DMS 273 treated with DMSO at 0.1 percent for 48 hours (cell line): Measurements from ENCODE around the gene SND1.

Experiments
- DNase-seq: peaks from one replicate; lab custom pipeline; 2025; lab: John Stamatoyannopoulos, UW

The SND1 gene

DNA sequence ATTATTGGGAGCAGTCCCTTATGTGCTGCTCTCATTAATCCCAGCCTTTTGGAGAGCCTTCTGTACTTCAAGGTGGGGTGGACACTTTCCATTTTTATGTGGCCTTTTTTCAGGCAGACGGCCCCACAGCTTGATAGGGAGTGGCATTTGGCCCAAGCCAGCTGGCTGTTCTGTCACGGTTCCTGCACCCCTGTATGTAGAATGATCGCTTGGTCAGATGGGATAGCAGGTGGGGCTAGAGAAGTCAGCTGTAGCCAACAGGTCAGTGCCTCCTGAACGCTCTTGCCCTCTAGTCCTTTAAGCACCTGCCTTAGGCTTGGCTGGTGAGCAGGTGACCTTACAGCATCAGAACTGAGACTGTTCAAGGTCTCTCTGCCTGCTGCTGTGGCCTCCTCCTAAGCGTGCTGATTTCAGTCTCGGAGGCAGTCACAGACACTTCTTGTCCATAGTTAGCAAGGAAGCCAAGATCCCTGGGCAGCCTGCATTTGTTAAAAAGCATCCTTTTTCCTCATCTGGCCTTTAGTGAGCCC lies 283.9 kb downstream of the SND1 start:
- DNase-seq, result peak; percentile 9

DNA sequence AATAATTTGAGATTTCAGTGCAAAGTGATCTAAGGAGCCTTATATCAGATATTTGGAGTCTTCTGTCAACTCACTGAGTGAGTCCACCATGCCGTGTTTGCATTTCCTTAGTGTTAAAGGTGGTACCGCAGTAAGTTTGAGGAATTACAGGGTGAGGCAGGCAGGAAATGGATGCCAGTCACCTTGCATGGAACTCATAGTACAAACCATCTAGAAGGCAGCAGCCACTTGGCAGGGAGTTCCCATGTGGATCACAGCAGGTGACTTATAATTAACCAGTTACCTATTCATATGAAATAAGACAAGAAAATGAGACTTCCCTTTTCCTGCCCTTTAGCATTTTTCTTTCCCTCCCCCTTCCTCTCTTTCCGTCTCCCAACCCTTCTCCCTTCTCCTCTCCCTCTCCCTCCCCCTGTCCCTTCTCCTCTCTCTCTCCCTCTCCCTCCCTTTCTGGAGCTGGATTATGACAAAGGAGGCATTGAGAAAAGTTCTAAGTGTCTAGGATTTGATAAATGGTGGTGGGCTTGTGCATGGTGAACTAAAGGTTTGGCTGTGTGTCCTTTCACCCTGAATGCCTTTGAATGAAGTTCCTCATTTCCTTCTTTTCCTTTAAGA lies 285.2 kb downstream of the SND1 start:
- no peak for DNase-seq

GRCh38 chr7:127938588-127938987 lies 286.6 kb downstream of the SND1 start:
- no peak for DNase-seq

GRCh38 chr7:127940381-127941160 lies 288.6 kb downstream of the SND1 start:
- no peak for DNase-seq

DNA sequence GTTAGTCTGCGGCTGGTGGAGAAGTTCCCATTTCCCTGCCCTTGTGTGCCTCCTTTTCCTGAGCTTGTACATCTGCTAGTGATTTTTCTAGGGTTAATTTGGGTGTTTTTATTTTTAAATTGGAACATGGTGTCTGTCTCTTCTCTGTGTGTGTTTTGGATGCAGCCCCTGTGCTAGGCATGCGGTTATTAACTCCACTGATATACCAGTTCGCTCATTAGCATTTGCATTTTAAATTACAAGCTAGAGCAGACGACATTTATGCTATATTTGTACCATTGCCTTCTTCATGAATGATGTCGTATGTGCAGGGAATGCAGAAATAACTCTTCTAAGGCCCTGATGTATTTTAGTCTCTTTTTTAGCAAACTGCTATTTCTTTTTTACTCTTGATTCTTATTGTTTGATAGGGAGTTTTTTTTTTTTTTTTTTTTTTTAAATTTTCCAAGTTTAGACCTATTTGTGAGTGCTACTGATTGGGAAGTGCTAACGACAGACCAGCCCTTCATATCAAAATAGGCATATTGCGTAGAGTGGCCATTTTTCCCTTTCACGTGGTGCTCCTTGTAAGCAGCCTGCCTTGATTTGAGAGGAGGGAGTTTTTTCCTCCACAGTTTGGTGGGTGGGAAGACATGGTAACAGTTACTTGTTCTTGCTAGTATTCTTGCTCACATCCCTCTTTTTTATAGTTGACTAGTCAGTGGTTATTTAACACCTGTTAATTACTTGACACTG lies 289.6 kb downstream of the SND1 start:
- no peak for DNase-seq

DNA sequence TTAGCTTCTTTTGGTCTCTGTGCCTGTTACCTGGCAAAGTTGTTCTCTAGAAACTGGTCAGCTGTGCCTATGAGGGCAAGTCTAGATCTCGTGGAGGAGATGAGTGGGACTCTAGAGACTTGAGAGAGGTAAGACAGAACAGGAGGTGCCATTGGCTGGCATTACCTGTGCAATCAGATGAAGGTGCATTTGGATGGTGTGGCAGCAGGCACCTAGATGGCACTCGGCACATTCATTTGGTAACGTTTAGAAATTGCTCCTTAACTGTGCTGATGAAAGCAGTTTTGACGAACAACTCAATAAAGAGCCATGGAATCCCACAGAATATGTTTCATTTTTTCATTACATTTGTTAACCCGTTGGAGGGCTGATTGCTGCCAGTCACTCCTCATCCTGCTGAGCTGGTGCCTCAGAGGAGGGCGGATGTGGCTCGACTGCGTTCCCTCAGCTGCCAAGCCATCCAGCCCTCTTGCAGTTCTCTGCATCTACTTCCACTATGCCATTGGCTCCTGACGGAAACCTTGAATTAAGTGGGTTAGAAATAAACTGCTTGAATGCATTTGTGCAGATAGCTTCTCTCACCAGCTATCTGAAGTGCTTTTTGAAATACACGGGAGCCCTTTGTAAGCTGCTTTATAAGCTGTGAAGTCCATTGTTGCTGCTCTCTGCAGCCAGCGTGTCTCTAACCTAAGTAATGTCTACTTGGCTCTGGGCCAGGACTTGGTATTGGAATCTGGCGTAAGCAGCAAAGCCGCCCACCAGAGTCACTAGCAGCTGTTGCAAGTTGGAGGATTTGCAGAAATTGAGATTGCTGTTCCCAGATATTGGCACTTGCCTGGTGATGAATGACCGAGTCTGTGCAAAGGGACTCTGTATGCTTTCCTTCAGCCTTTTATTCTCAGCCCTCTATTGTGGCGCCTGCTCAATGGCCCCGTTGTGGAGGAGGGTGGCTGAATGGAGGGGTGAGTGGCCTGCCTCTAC lies 291.8 kb downstream of the SND1 start:
- peak; percentile 25 for DNase-seq

GRCh38 chr7:127946111-127946510 lies 294.1 kb downstream of the SND1 start:
- DNase-seq, result no peak

- no peak for DNase-seq
These were observed 294.9 kb downstream of the SND1 start for GRCh38 chr7:127946847-127947246.

DNA sequence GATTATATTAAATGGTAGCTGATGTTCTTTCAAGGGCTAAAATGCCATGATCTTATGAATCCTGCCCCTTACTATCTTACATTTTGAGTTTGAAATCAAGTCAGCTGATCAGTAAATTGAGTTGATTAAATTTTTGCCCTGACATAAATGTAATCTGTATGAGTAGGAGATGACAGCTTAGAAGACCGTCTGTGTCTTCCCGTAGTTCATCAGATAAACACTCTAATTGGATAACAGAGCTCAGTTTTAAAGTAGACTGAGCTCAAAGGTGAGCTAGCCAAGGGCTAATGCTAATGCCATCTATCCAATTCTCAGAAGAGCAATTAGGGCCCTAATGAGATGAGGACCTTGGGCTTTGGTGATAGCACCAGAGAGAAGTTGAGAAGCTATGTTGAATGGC lies 296.3 kb downstream of the SND1 start:
- DNase-seq, result no peak

DNA sequence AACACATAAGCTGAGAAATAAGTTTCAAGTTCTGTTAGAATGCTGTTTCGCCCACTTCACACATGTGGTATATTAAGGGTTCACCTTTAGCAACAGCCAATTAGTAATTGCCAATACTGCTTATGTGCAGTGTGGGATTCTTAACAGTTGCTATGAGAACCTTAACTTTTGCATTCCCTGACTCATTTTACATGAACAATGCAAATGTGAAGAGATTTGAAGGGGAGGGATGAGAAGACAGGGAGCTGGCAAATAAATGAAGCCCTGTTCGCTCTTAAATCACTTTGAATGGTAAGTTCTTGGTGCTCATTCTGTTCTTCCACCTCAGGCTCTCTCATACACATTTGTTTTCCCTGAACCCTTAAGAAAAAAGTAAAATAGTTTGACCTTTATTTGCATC lies 296.9 kb downstream of the SND1 start:
- DNase-seq, result no peak

- DNase-seq, result no peak
These were observed 297.8 kb downstream of the SND1 start for GRCh38 chr7:127949769-127950222.

DNA sequence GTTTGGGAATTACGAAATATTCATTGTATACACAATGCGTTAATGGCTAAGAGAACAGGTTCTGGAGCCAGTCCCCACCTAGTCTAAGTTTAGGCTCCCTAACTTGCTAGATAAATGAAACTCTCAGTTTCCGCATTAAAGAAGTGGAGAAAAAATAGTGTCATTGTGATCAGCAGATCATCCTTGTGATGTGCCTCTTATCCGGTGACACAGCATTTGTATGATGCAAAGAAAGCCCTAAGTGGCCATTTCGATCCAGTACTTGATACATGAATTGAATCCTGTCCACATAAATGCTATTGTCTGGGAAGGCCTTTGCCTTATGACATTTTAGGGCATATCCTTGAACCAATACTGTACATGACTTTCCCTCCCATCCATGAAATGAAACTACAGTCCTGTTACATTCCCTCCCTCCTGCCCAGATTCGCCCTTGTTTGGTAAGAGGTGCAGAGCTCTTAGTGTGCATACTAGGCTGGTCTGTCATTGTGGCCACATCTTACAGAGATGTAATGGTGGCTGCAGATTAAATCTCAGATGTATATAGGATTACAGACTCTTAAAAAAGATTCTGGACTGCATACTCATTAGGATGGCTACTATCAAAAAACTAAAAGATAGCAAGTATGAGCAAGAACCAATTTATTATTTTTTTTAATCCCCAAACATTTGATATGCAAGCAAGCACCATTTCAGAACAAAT lies 298.4 kb downstream of the SND1 start:
- no peak for DNase-seq

DNA sequence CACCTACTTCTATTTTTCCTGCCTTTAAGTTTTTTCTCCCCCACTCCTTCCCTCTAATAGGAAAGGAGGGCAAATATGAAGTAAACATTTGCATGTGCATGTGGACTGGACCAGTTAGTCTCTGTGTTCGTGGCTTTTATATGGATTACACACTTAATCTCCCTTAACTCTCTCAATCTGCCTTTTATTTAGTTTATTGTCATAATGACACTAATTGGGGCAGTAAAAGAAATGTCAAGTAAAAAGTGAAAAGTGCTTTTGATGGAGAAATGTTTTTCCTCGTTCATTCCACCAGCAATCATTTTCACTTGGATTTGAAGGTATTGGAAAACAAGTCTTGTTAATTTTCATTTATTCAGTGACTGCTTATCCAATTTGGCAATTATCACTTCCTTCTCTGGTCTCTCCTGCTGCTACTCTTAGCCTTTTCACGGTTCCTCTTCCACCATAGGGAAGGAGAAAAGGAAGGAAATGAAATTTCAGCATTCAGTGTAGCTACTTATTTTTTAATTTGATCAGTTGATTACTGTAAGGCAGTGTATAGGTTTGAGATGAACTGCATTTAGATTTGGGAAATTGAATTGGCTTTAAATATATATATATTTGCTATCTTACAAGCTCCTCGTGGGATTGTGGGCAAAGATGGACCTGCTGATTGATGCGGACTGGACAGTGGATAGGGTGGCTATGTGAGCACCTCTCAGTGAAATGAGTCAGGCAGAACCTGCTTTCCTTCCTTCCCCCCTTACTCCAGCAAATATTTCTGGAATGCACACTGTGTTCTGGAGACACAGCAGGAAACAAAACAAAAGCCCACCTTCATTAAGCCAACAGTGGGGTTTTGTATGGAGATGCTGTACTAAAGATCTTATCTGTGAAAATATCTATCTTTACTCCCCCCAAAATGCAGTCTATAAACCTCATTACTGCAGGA lies 301.7 kb downstream of the SND1 start:
- no peak for DNase-seq

- DNase-seq, result no peak
These were observed 302.4 kb downstream of the SND1 start for GRCh38 chr7:127954357-127954748.

- no peak for DNase-seq
These were observed 303.1 kb downstream of the SND1 start for GRCh38 chr7:127955051-127955531.

DNA sequence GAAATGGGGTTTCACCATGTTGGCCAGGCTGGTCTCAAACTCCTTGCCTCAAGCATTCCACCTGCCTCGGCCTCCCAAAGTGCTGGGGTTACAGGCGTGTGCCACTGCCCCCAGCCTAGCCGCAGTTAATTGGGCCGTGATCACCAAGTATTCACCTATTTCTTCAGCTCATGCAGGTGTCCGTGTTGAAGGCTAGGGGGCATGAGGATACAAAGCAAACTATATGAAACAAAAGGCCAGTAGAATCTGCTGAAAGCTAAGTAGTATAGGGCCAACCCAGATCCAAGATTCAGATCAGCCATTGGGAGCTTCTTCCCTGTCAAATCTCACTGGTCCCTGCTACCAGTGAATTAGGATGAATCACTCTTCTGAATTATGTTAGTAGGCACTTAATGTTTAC lies 305.9 kb downstream of the SND1 start:
- DNase-seq, result no peak

DNA sequence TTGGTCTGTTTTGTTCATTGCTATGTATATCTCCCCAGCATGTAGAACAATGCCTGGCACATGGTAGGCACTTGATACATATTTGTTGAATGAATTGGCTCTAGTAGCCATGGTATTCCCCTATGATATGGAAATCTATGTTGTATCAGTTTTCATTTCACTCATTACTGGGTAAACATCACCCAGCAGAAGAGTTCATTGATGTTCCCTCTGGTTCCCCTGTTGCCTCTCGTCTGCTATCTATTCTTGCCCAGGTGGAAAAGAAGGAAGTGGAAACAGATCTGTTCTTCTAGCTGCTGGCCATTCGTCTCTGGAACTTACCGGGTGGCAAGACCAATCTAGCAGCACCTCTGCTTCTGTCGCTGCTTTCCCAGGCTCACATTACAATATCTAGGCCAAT lies 307.8 kb downstream of the SND1 start:
- no peak for DNase-seq

DNA sequence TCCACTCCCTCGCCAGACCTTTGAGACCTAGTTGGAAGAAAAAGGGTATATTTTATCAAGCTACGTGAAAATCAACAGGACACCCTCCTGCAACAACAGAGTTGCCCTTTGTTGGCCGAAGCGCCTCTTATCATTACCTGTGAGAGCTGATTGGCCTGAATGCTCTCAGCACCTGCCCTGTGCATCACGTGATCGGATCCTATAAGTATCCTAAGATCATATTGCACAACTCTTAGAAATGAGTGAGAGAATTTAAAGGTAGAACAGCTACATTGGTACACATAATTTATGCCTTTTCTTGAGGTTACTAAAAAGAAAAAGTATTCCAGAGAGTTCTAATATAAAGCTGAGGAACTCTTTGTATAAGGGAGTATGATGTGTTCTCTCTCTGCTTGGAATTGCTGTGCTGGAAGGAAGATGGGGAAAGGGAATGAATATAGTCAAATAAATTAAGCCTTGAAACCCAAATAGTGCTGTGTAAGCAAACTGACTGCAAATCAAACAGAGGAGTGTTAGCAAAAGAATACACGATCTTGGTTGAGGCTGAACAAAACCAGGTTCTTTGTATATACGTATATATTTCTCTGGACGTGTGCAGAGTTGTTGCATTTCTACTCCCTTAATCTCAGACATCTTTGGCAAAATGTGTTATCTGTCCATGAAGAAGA lies 309.9 kb downstream of the SND1 start:
- no peak for DNase-seq
